Spleen (tissue), 11 donors: ENCODE results near the gene DNAH14. TPM values are rescaled to one million over a fixed set of nuclear protein-coding genes. Genes with fewer than 3 reads are reported as not detected.

ENCODE experiments used
- DNase-seq: peaks from one replicate; pipeline ENCODE4 v3.0.0-alpha.2; 2020
- H3K27ac ChIP-seq, 8 donors: fragments of 200-600 bp; sonication (generic) in 7 of 8; 1 replicate in 4 of 8; 2 replicates in 4 of 8; pipeline versions ENCODE4 v1.5.0 to v1.8.0; 2016 to 2021; ENCODE audit warnings: inconsistent platforms in 4 of 8, mild to moderate bottlenecking in 4 of 8, moderate library complexity in 1 of 8
- H3K27me3 ChIP-seq, 7 donors: fragments of 200-600 bp; sonication (generic) in 6 of 7; replicated peaks in 1 of 7; 1 replicate in 4 of 7; 2 replicates in 3 of 7; pipeline versions ENCODE4 v1.5.0 to v1.8.0; 2016 to 2021; ENCODE audit warnings: inconsistent platforms in 3 of 7, mild to moderate bottlenecking in 1 of 7
- H3K36me3 ChIP-seq, 6 donors: fragments of 200-600 bp; sonication (generic) in 5 of 6; 1 replicate in 4 of 6; 2 replicates in 2 of 6; pipeline versions ENCODE4 v1.5.0 to v1.8.0; 2016 to 2021; ENCODE audit warnings: inconsistent platforms in 2 of 6
- H3K4me1 ChIP-seq, 6 donors: fragments of 200-600 bp; sonication (generic) in 5 of 6; 1 replicate in 3 of 6; 2 replicates in 3 of 6; pipeline versions ENCODE4 v1.5.0 to v1.8.0; 2016 to 2021; ENCODE audit warnings: inconsistent platforms in 3 of 6
- H3K4me3 ChIP-seq, 8 donors: fragments of 200-600 bp; sonication (generic) in 7 of 8; 1 replicate in 4 of 8; 2 replicates in 4 of 8; pipeline versions ENCODE4 v1.5.0 to v1.8.0; 2016 to 2021; ENCODE audit warnings: inconsistent platforms in 4 of 8, mild to moderate bottlenecking in 4 of 8, moderate library complexity in 2 of 8
- H3K9me3 ChIP-seq, 8 donors: fragments of 200-600 bp; sonication (generic) in 7 of 8; 1 replicate in 4 of 8; 2 replicates in 4 of 8; pipeline versions ENCODE4 v1.5.0 to v1.8.0; 2016 to 2021; ENCODE audit warnings: inconsistent platforms in 4 of 8
- POLR2A ChIP-seq, 3 donors: fragments of 450-650 bp; IDR thresholded peaks; one replicate each; pipeline ENCODE4 v1.5.1; 2017; ENCODE audit warnings: antibody characterized with exemption in 3 of 3, mild to moderate bottlenecking in 1 of 3
- POLR2AphosphoS5 ChIP-seq, 3 donors: sonication (generic); formaldehyde crosslinking; IDR thresholded peaks; one replicate each; pipeline ENCODE4 v1.5.1; 2017; ENCODE audit warnings: antibody characterized with exemption in 3 of 3
- WGBS, 5 donors: extraction: QIAGEN DNeasy Blood & Tissue Kit in 3 of 5; methylation state at CpG; one replicate each; pipeline versions ENCODE4 v1.1.5 to v1.1.7; 2013 to 2018; 5-methylcytosine and 5-hydroxymethylcytosine counted together
- intact Hi-C: fragments of 100-400 bp; cut with DNase I; formaldehyde crosslinking; loops from one replicate; pipeline ENCODE4 v1.15.0; 2023; ENCODE audit warnings: low total_unique reads
- polyA plus RNA-seq, 3 donors: library from polyadenylated mRNA; stranded (reverse); fragments of 200-250 nt; gene quantifications; one replicate each; pipeline ENCODE4 v1.2.1, GENCODE V29; 2013
- total RNA-seq, 7 donors: library from RNA; depleted of rRNA in 3 of 7; stranded (reverse); fragments of >200 nt in 3 of 7; fragmentation: NEBNext Ultra II Directional in 4 of 7; extraction: Animal tissue kit (Norgen Biotek cat#: 25700) in 4 of 7; gene quantifications; one replicate each; pipeline versions ENCODE4 v1.1.0 to v1.2.1, GENCODE V29; 2016 to 2021
- TF ChIP-seq, protein P1 (sequence below), 11 experiments: fragments of 200-600 bp in 7 of 11; fragments of 450-650 bp in 4 of 11; sonication (generic) in 4 of 11; IDR thresholded peaks in 8 of 11; conservative IDR thresholded peaks in 3 of 11; 1 replicate in 7 of 11; 2 replicates in 4 of 11; pipeline versions ENCODE4 v1.4.0 to v1.8.0; 2016 to 2021; ENCODE audit warnings: antibody characterized with exemption in 11 of 11, inconsistent platforms in 4 of 11, mild to moderate bottlenecking in 1 of 11
- donor health status: healthy with polysubstance abuse.
- donor health status: DM: no; HTN: no; CAD: no; lungs with moderate emphysema.
- donor health status: DM: no; HTN: no; CAD: no.
- donor health status: Bipolar disorder and iron deficiency.
- donor health status: healthy.
- donor health status: DM: no; HTN: no; CAD: no.
- donor health status: DM: yes; HTN: yes; CAD: no.

The DNAH14 gene
- total and polyA plus RNA-seq, 10 donors: 0.70 to 6.4 (median 4.8) TPM

DNA sequence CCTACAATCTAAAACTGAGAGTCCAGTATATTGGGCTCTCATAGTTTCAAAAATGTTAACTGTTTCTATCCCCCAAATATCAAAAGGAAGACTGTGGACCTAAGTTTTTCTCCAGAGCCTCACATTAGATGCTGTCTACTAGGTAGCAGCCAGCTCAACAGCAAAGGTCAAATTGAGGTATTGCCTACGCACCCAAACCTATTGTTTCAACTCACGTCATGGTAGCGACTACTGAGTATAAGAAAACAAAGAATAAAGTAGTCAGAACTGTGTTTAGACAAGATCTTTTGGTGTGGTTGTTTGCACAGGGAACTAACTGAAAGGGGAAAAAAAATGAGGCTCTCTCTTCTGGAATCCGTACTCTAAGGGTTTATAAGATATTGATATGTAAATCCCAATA lies 325.2 kb downstream of the DNAH14 start:
- peaks cover 0 to 13% (median 1%) of the 10 kb centered on the region in 6 donors for H3K4me1 ChIP-seq
- TF ChIP-seq, protein P1, sequence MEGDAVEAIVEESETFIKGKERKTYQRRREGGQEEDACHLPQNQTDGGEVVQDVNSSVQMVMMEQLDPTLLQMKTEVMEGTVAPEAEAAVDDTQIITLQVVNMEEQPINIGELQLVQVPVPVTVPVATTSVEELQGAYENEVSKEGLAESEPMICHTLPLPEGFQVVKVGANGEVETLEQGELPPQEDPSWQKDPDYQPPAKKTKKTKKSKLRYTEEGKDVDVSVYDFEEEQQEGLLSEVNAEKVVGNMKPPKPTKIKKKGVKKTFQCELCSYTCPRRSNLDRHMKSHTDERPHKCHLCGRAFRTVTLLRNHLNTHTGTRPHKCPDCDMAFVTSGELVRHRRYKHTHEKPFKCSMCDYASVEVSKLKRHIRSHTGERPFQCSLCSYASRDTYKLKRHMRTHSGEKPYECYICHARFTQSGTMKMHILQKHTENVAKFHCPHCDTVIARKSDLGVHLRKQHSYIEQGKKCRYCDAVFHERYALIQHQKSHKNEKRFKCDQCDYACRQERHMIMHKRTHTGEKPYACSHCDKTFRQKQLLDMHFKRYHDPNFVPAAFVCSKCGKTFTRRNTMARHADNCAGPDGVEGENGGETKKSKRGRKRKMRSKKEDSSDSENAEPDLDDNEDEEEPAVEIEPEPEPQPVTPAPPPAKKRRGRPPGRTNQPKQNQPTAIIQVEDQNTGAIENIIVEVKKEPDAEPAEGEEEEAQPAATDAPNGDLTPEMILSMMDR (IDR thresholded peaks at IDR 0.05 in 8 of 11, conservative IDR thresholded peaks at IDR 0.05 in 3 of 11): no peak
- TF ChIP-seq POLR2AphosphoS5 (IDR thresholded peaks at IDR 0.05): no peak
- intact Hi-C loops: no loop called here
- H3K36me3 ChIP-seq: no peaks in the 10 kb centered on the region
- WGBS, 5 donors: 73 to 94% (median 92%) methylated on average over 4 of the region's 4 CpGs
- no peaks in the 10 kb centered on the region for H3K27me3 ChIP-seq
- peaks cover 0 to 1% (median 0%) of the 10 kb centered on the region in 8 donors for H3K9me3 ChIP-seq
- no peak for DNase-seq
- H3K27ac ChIP-seq: no peak overlapping the region
- no peak overlapping the region for H3K4me3 ChIP-seq

DNA sequence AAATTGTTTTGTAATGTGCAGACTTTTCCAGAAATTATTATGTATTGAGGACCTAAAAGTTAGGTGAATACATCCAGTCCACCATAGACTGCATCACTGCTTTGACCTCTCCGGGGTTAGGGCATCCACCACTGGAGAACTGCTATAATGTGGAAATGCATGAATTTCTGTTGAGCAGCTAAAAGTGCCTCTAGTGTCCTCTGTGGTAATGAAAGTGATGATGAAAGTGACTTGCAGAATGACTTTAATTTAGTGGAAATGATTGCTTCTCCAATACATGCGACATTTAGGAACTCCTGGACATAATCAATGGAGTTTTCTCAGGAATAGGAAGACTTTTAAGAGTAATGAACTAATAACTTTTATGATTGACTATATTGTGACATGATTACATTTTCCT lies 327.6 kb downstream of the DNAH14 start:
- intact Hi-C loops: no loop called here

DNA sequence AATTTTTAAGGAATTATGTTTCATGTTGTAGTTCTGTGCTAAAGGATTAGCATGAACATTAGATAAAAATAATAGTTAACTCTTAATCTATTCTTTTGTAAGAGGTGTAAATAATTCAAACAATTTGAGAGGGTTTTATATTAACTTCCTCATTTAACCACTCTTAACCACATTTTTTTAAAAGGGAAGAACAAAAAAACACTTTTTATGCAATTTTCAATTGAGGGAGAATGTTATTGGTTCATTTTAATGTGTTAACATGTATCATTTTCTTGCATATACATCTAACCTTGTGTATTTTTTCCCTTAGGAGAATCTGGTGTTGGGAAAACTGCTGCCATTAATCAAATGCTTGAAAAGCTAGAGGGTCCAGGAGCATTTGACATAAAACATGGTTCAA lies 329.3 kb downstream of the DNAH14 start:
- no peak for DNase-seq
- Histone ChIP-seq H3K4me3 (no peak overlapping the region), H3K4me1 (no peaks in the 10 kb centered on the region), H3K36me3 (no peaks in the 10 kb centered on the region), H3K27me3 (no peaks in the 10 kb centered on the region), H3K27ac (no peak overlapping the region), H3K9me3 (peaks cover 0 to 14% (median 9%) of the 10 kb centered on the region in 8 donors)
- intact Hi-C loops: no loop called here
- TF ChIP-seq POLR2A (IDR thresholded peaks at IDR 0.05) (no peak), POLR2AphosphoS5 (IDR thresholded peaks at IDR 0.05) (no peak)
- TF ChIP-seq, protein P1 (IDR thresholded peaks at IDR 0.05 in 8 of 11, conservative IDR thresholded peaks at IDR 0.05 in 3 of 11): no peak

More for the DNA sequence above, 327.6 kb downstream of the DNAH14 start:
- H3K4me1 ChIP-seq: no peaks in the 10 kb centered on the region
- 54 to 89% (median 85%) methylated on average over 2 of the region's 2 CpGs for WGBS, 5 donors
- no peak overlapping the region for H3K27ac ChIP-seq
- DNase-seq: no peak
- peaks cover 0 to 14% (median 9%) of the 10 kb centered on the region in 8 donors for H3K9me3 ChIP-seq
- no peak overlapping the region for H3K4me3 ChIP-seq
- H3K27me3 ChIP-seq: no peaks in the 10 kb centered on the region
- TF ChIP-seq, protein P1 (IDR thresholded peaks at IDR 0.05 in 8 of 11, conservative IDR thresholded peaks at IDR 0.05 in 3 of 11): no peak
- TF ChIP-seq POLR2A (IDR thresholded peaks at IDR 0.05): no peak
- no peak for TF ChIP-seq POLR2AphosphoS5 (IDR thresholded peaks at IDR 0.05)
- no peaks in the 10 kb centered on the region for H3K36me3 ChIP-seq

DNA sequence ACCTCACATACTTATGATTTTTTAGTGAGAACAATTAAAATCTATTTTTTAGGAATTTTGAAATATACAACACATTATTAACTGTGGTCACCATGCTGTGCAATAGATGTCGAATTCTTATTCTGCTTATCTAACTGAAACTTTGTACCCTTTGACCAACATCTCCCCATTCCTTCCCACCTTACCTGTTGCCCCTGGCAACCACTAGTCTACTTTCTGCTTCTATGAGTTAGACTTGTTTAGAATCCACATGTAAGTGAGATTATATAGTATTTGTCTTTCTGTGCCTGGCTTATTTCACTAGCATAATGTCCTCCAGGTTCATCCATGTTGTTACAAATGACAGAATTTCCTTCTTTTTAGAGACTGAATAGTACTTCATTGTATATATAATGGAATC lies 330.1 kb downstream of the DNAH14 start:
- TF ChIP-seq POLR2AphosphoS5 (IDR thresholded peaks at IDR 0.05): no peak
- no peak for TF ChIP-seq POLR2A (IDR thresholded peaks at IDR 0.05)
- TF ChIP-seq, protein P1 (IDR thresholded peaks at IDR 0.05 in 8 of 11, conservative IDR thresholded peaks at IDR 0.05 in 3 of 11): no peak
- intact Hi-C loops: no loop called here
- H3K27me3 ChIP-seq: no peaks in the 10 kb centered on the region
- no peaks in the 10 kb centered on the region for H3K36me3 ChIP-seq
- peaks cover 0 to 14% (median 9%) of the 10 kb centered on the region in 8 donors for H3K9me3 ChIP-seq
- WGBS, 5 donors: 77 to 88% (median 84%) methylated on average over 1 of the region's 1 CpG
- H3K4me3 ChIP-seq: no peak overlapping the region
- H3K4me1 ChIP-seq: no peaks in the 10 kb centered on the region
- no peak overlapping the region for H3K27ac ChIP-seq
- DNase-seq: no peak
